ENCODE data around the gene BMAL1. TPM values are rescaled to one million over a fixed set of nuclear protein-coding genes. Genes with fewer than 3 reads are reported as not detected.
"Not testable (repeated sequence)": the region's sequence is repeated elsewhere in the genome, so short reads cannot be mapped to it uniquely, and the experiment has no call there.

Gene BMAL1
- total RNA-seq, 2 donors from 2014 or later = 3.7 to 7.2 TPM

DNA sequence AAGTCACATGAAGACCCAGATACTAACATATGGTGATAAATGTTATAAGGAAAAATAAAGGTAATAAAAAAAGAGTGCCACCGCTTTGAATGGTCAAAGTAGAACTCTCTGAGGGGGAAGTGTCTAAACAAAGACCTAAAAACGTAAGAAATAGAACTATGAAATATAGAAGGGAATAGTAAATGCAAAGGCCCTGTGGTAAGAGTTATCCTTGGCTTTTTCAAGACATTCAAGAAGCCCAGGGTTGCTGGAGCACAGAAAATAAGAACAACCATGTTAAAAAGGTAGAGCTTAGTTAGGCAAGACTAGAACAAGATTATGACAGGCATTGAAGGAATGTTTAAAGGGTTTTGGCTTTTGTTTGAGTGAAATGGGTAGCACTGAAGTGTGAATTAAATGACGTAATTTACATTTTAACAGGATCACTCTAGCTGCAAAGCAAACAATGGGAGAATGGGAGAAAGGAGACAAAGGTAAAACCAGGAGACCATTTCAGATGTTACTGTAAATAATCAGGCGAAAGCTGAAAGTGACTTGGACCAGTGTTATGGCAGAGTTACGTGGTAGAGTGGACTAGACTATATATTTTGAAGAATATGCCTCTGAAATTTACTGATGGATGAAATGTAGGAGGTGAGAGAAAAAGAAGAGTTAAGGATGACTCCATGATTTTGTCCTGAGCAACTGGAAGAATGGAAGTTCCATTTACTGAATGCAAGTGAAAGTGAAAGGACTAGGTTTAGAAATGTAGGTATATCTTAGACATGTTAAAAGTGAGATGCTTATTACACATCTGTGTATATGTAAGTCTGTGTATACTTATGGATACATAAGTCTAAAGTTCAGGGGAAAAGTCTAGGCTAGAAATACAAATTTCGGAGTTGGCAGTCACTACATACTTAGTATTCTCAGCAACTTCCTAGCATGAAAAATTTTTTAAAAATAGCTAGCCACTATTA lies 156.9 kb downstream of the BMAL1 start:
- WGBS, 2 experiments (ENCODE audit: insufficient coverage in 1 of 2, insufficient read length in 1 of 2) = 63 to 71% methylated on average over 5 to 6 of the region's 6 CpGs
- Histone ChIP-seq H3K36me3 (ENCODE audit: control insufficient read depth, insufficient read depth, low read length) (peaks cover 14% of the 10 kb centered on the region), H3K9me3 (ENCODE audit: control insufficient read depth, low read length) (peaks cover 20% of the 10 kb centered on the region), H3K9ac (ENCODE audit: extremely low read depth, low read length, poor library complexity, severe bottlenecking) (peak overlapping the region; percentile 12), H3K27me3 (ENCODE audit: control insufficient read depth, insufficient read depth, low read length, poor library complexity, severe bottlenecking) (no peaks in the 10 kb centered on the region), H3K4me3 (ENCODE audit: low read length) (peak overlapping the region; percentile 10), H3K4me1 (ENCODE audit: control insufficient read depth, insufficient read depth, low read length) (peaks cover 3% of the 10 kb centered on the region), H3K27ac (ENCODE audit: low read depth, low read length) (no peak overlapping the region)
- H3K4me1 Mint-ChIP-seq = peaks cover 20% of the 10 kb centered on the region
- H3K27me3 Mint-ChIP-seq (ENCODE audit: insufficient read depth) = no peaks in the 10 kb centered on the region
- no peak for DNase-seq
- peaks cover 20% of the 10 kb centered on the region for H3K36me3 Mint-ChIP-seq (ENCODE audit: low read depth)
- TF ChIP-seq CTCF (conservative IDR thresholded peaks at IDR 0.05) = no peak
- no peak overlapping the region for H3K4me3 Mint-ChIP-seq
- peak overlapping the region; percentile 93 for H3K27ac Mint-ChIP-seq
- H3K9me3 Mint-ChIP-seq = peaks cover 11% of the 10 kb centered on the region

DNA sequence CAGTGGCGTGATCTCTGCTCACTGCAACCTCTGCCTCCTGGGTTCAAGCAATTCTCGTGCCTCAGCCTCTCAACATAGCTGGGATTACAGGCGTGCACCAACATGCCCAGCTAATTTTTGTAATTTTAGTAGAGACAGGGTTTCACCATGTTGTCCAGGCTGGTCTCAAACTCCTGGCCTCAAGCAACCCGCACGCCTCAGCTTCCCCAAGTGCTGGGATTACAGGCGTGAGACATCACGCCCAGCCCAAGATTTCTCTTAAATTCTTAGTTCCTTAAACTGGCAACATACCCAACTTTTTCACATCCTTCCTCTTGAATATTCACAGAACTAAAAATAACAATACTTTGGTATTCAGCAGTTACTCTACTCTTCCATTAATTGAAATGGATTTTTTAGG lies 159.2 kb downstream of the BMAL1 start:
- H3K9me3 Mint-ChIP-seq; H3K4me1 ChIP-seq (ENCODE audit: control insufficient read depth, insufficient read depth, low read length); H3K36me3 ChIP-seq (ENCODE audit: control insufficient read depth, insufficient read depth, low read length); H3K4me3 Mint-ChIP-seq; H3K27me3 ChIP-seq (ENCODE audit: control insufficient read depth, insufficient read depth, low read length, poor library complexity, severe bottlenecking); H3K36me3 Mint-ChIP-seq (ENCODE audit: low read depth); H3K27ac Mint-ChIP-seq; DNase-seq; H3K27ac ChIP-seq (ENCODE audit: low read depth, low read length); H3K27me3 Mint-ChIP-seq (ENCODE audit: insufficient read depth); H3K9me3 ChIP-seq (ENCODE audit: control insufficient read depth, low read length); H3K4me3 ChIP-seq (ENCODE audit: low read length); H3K9ac ChIP-seq (ENCODE audit: extremely low read depth, low read length, poor library complexity, severe bottlenecking): not testable (repeated sequence)
- WGBS, 2 experiments (ENCODE audit: insufficient coverage in 1 of 2, insufficient read length in 1 of 2) = 96 to 98% methylated on average over 7 of the region's 7 CpGs
- H3K4me1 Mint-ChIP-seq = peaks cover 23% of the 10 kb centered on the region

Other genes with a start within 250 kb of the BMAL1 start
- 10 to 100 TPM; 30.0 to 30.8 TPM for gene BTBD10, start 185.4 kb downstream of the BMAL1 start, total RNA-seq
- not detected for gene PTH, start 218.2 kb downstream of the BMAL1 start, total RNA-seq

Measured in endodermal cell (in vitro differentiated cells).